Stomach (tissue), 9 donors: ENCODE results near the gene C2orf78. TPM values are rescaled to one million over a fixed set of nuclear protein-coding genes. Genes with fewer than 3 reads are reported as not detected.
A peak's percentile ranks its signal among the peaks of the same experiment; 100 is the strongest.
"Not testable (repeated sequence)": the region's sequence is repeated elsewhere in the genome, so short reads cannot be mapped to it uniquely, and the experiment has no call there.

ENCODE experiments used
- DNase-seq, 2 donors: peaks; one replicate each; pipeline versions ENCODE4 v3.0.0 to v3.0.0-alpha.2; 2013 to 2019
- H3K27ac ChIP-seq, 5 donors: fragments of 200-600 bp in 4 of 5; sonication (generic) in 4 of 5; one replicate each; pipeline ENCODE4 v1.5.1; 2013 to 2019; ENCODE audit warnings: mild to moderate bottlenecking in 1 of 5, moderate library complexity in 1 of 5
- H3K27me3 ChIP-seq, 3 donors: fragments of 200-600 bp; sonication (generic); one replicate each; pipeline ENCODE4 v1.5.1; 2017 to 2019; ENCODE audit warnings: mixed run types in 1 of 3
- H3K36me3 ChIP-seq, 4 donors: fragments of 200-600 bp; sonication (generic); 1 replicate in 3 of 4; 2 replicates in 1 of 4; pipeline ENCODE4 v1.5.1; 2016 to 2019
- H3K4me1 ChIP-seq, 4 donors: fragments of 200-600 bp; sonication (generic); one replicate each; pipeline ENCODE4 v1.5.1; 2016 to 2019
- H3K4me3 ChIP-seq, 4 donors: fragments of 200-600 bp; sonication (generic) in 3 of 4; one replicate each; pipeline ENCODE4 v1.5.1; 2016 to 2019; ENCODE audit warnings: mild to moderate bottlenecking in 1 of 4
- H3K9me3 ChIP-seq, 4 donors: fragments of 200-600 bp; sonication (generic); one replicate each; pipeline ENCODE4 v1.5.1; 2016 to 2019
- EP300 ChIP-seq: sonication (generic); formaldehyde crosslinking; IDR thresholded peaks from one replicate; pipeline ENCODE4 v1.6.1; 2017; ENCODE audit warnings: antibody characterized with exemption
- POLR2A ChIP-seq, 4 donors: fragments of 450-650 bp; IDR thresholded peaks; one replicate each; pipeline ENCODE4 v1.6.1; 2016; ENCODE audit warnings: antibody characterized with exemption in 4 of 4, control low read depth in 2 of 4, mild to moderate bottlenecking in 1 of 4, moderate library complexity in 1 of 4
- POLR2AphosphoS5 ChIP-seq, 3 donors: sonication (generic); formaldehyde crosslinking; IDR thresholded peaks; one replicate each; pipeline ENCODE4 v1.6.1; 2016; ENCODE audit warnings: antibody characterized with exemption in 3 of 3
- WGBS, 5 donors: extraction: QIAGEN DNeasy Blood & Tissue Kit in 3 of 5; methylation state at CpG; one replicate each; pipeline versions ENCODE4 v1.1.5 to v1.1.7; 2013 to 2018; 5-methylcytosine and 5-hydroxymethylcytosine counted together
- intact Hi-C: fragments of 100-400 bp; cut with DNase I; formaldehyde crosslinking; loops from one replicate; pipeline ENCODE4 v1.15.1; 2023; ENCODE audit warnings: low total_unique reads
- polyA plus RNA-seq, 3 donors: library from polyadenylated mRNA; stranded (reverse); fragments of 200-250 nt; gene quantifications; one replicate each; pipeline ENCODE4 v1.2.3, GENCODE V29; 2013
- total RNA-seq, 5 donors: library from RNA; depleted of rRNA; stranded (reverse); fragments of >200 nt; gene quantifications; one replicate each; pipeline versions ENCODE4 v1.1.0 to v1.2.3, GENCODE V29; 2014 to 2016
- TF ChIP-seq, protein P1 (sequence below), 7 experiments: fragments of 450-650 bp in 4 of 7; fragments of 200-600 bp in 3 of 7; sonication (generic) in 3 of 7; IDR thresholded peaks; one replicate each; pipeline ENCODE4 v1.5.1; 2016 to 2019; ENCODE audit warnings: antibody characterized with exemption in 7 of 7, control low read depth in 2 of 7, mild to moderate bottlenecking in 1 of 7
- donor health status: healthy with polysubstance abuse.
- donor health status: Bipolar disorder and iron deficiency.
- donor health status: healthy.

C2orf78 gene
- total and polyA plus RNA-seq, 8 donors: not detected

GRCh38 chr2:73740767-73741166 lies 43.2 kb upstream of the C2orf78 start:
- Histone ChIP-seq H3K27ac (no peak overlapping the region), H3K4me1 (peaks cover 7 to 19% (median 17%) of the 10 kb centered on the region in 4 donors), H3K27me3 (no peaks in the 10 kb centered on the region), H3K9me3 (no peaks in the 10 kb centered on the region), H3K4me3 (no peak overlapping the region), H3K36me3 (peaks cover 0 to 29% (median 25%) of the 10 kb centered on the region in 4 donors)
- WGBS, 5 donors: 84 to 94% (median 92%) methylated on average over 2 of the region's 2 CpGs
- no peak for DNase-seq
- TF ChIP-seq EP300: no peak
- TF ChIP-seq, protein P1, sequence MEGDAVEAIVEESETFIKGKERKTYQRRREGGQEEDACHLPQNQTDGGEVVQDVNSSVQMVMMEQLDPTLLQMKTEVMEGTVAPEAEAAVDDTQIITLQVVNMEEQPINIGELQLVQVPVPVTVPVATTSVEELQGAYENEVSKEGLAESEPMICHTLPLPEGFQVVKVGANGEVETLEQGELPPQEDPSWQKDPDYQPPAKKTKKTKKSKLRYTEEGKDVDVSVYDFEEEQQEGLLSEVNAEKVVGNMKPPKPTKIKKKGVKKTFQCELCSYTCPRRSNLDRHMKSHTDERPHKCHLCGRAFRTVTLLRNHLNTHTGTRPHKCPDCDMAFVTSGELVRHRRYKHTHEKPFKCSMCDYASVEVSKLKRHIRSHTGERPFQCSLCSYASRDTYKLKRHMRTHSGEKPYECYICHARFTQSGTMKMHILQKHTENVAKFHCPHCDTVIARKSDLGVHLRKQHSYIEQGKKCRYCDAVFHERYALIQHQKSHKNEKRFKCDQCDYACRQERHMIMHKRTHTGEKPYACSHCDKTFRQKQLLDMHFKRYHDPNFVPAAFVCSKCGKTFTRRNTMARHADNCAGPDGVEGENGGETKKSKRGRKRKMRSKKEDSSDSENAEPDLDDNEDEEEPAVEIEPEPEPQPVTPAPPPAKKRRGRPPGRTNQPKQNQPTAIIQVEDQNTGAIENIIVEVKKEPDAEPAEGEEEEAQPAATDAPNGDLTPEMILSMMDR (IDR thresholded peaks at IDR 0.05): no peak
- TF ChIP-seq POLR2A (IDR thresholded peaks at IDR 0.05): no peak
- TF ChIP-seq POLR2AphosphoS5 (IDR thresholded peaks at IDR 0.05): no peak
- intact Hi-C loops: no loop called here

- Histone ChIP-seq H3K27me3 (no peaks in the 10 kb centered on the region), H3K4me3 (no peak overlapping the region), H3K36me3 (peaks cover 11 to 65% (median 55%) of the 10 kb centered on the region in 4 donors), H3K4me1 (no peaks in the 10 kb centered on the region), H3K27ac (no peak overlapping the region), H3K9me3 (no peaks in the 10 kb centered on the region)
- intact Hi-C loops: no loop called here
- TF ChIP-seq POLR2A (IDR thresholded peaks at IDR 0.05): no peak
- peak in 1 of 3 donors; percentile 13 for TF ChIP-seq POLR2AphosphoS5 (IDR thresholded peaks at IDR 0.05)
- no peak for TF ChIP-seq EP300
- TF ChIP-seq, protein P1 (IDR thresholded peaks at IDR 0.05): no peak
- DNase-seq: no peak
- WGBS, 5 donors: 90 to 94% (median 91%) methylated on average over 11 of the region's 11 CpGs
Observed at GRCh38 chr2:73746015-73746876, 37.7 kb upstream of the C2orf78 start.

- Histone ChIP-seq H3K27ac (no peak overlapping the region), H3K4me1 (no peaks in the 10 kb centered on the region), H3K27me3 (no peaks in the 10 kb centered on the region), H3K9me3 (no peaks in the 10 kb centered on the region), H3K36me3 (peaks cover 11 to 68% (median 55%) of the 10 kb centered on the region in 4 donors), H3K4me3 (no peak overlapping the region)
- TF ChIP-seq, protein P1 (IDR thresholded peaks at IDR 0.05): no peak
- TF ChIP-seq EP300 (no peak), POLR2A (IDR thresholded peaks at IDR 0.05) (no peak), POLR2AphosphoS5 (IDR thresholded peaks at IDR 0.05) (no peak)
- DNase-seq: no peak
- intact Hi-C loops: no loop called here
- WGBS, 5 donors: 88 to 100% (median 93%) methylated on average over 3 of the region's 3 CpGs
Observed at GRCh38 chr2:73746877-73747208, 37.1 kb upstream of the C2orf78 start.

GRCh38 chr2:73749314-73749713 lies 34.7 kb upstream of the C2orf78 start:
- H3K36me3 ChIP-seq: peaks cover 22 to 79% (median 71%) of the 10 kb centered on the region in 4 donors
- no peak overlapping the region for H3K27ac ChIP-seq
- 84 to 96% (median 93%) methylated on average over 2 of the region's 2 CpGs for WGBS, 5 donors
- no peaks in the 10 kb centered on the region for H3K27me3 ChIP-seq
- no peaks in the 10 kb centered on the region for H3K4me1 ChIP-seq
- TF ChIP-seq EP300 (no peak), POLR2A (IDR thresholded peaks at IDR 0.05) (no peak), POLR2AphosphoS5 (IDR thresholded peaks at IDR 0.05) (no peak)
- TF ChIP-seq, protein P1 (IDR thresholded peaks at IDR 0.05): no peak
- DNase-seq: no peak
- no peak overlapping the region for H3K4me3 ChIP-seq
- H3K9me3 ChIP-seq: no peaks in the 10 kb centered on the region
- intact Hi-C loops: no loop called here

DNA sequence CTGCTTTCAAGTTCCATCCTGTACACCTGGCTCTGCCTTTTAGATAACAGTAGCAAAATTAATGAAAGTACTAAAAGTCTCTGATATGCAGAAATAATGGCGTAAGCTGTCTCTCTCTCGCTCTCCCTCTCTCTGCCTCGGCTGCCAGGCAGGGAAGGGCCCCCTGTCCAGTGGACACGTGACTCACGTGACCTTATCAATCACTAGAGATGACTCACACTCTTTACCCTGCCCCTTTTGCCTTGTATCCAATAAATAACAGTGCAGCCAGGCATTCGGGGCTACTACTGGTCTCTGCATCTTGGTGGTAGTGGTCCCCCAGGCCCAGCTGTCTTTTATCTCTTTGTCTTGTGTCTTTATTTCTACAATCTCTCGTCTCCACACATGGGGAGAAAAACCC lies 29.7 kb upstream of the C2orf78 start:
- H3K4me3 ChIP-seq, H3K27me3 ChIP-seq, intact Hi-C loops, H3K9me3 ChIP-seq, DNase-seq, H3K27ac ChIP-seq, H3K4me1 ChIP-seq: not testable (repeated sequence)
- H3K36me3 ChIP-seq: peaks cover 26 to 91% (median 87%) of the 10 kb centered on the region in 4 donors
- WGBS, 5 donors: 86 to 96% (median 88%) methylated on average over 7 of the region's 7 CpGs
